H1 (cell line): Measurements from ENCODE around the gene BRD1. TPM values are rescaled to one million over a fixed set of nuclear protein-coding genes. Genes with fewer than 3 reads are reported as not detected.

ENCODE experiments used
- CTCF ChIA-PET: fragments of 300-600 bp; sonication (Branson Sonifier 250); formaldehyde crosslinking; loops from one replicate; lab custom pipeline; 2021; ENCODE audit not compliant: partially characterized antibody; lab: Charles Lee
- POLR2A ChIA-PET: fragments of 300-600 bp; sonication (Branson Sonifier 250); formaldehyde crosslinking; loops from one replicate; lab custom pipeline; 2021; ENCODE audit warnings: inconsistent platforms; ENCODE audit not compliant: partially characterized antibody; lab: Charles Lee
- DNase-seq, 2 experiments: peaks; one replicate each; pipeline versions ENCODE4 v3.0.0 to v3.0.0-alpha.2; 2010 to 2022; ENCODE audit warnings: low spot score in 2 of 2, low read depth in 1 of 2, mixed read lengths in 1 of 2
- FAIRE-seq: peaks from 2 replicates; lab custom pipeline; 2011; peaks lifted over from hg19 to GRCh38; lab: Jason Lieb, UNC
- H2AFZ ChIP-seq: 2 replicates; pipeline ENCODE4 v1.8.1; 2012; ENCODE audit warnings: low read length, inconsistent platforms
- H2AK5ac ChIP-seq: 2 replicates; pipeline ENCODE4 v1.6.1; 2013; ENCODE audit warnings: low read depth, low read length
- H2BK120ac ChIP-seq: replicated peaks from 2 replicates; pipeline ENCODE3; 2013; ENCODE audit warnings: low read depth, low read length, inconsistent platforms
- H2BK12ac ChIP-seq: 2 replicates; pipeline ENCODE4 v1.6.1; 2013; ENCODE audit warnings: low read depth, low read length
- H2BK15ac ChIP-seq: 2 replicates; pipeline ENCODE4 v1.6.1; 2013; ENCODE audit warnings: low read length
- H2BK20ac ChIP-seq: 2 replicates; pipeline ENCODE4 v1.6.1; 2013; ENCODE audit warnings: low read length
- H2BK5ac ChIP-seq: 2 replicates; pipeline ENCODE4 v1.6.1; 2013; ENCODE audit warnings: low read depth, low read length
- H3K14ac ChIP-seq: 2 replicates; pipeline ENCODE4 v1.6.1; 2013; ENCODE audit warnings: inconsistent platforms; ENCODE audit not compliant: insufficient read length
- H3K18ac ChIP-seq: 2 replicates; pipeline ENCODE4 v1.6.1; 2013; ENCODE audit warnings: low read length; ENCODE audit errors: extremely low read depth
- H3K23ac ChIP-seq: 2 replicates; pipeline ENCODE4 v1.6.1; 2013; ENCODE audit warnings: inconsistent platforms; ENCODE audit not compliant: insufficient read length
- H3K23me2 ChIP-seq: 2 replicates; pipeline ENCODE4 v1.6.1; 2013; ENCODE audit warnings: low read depth, low read length
- H3K27ac ChIP-seq: 2 replicates; pipeline ENCODE4 v1.6.1; 2011; ENCODE audit warnings: low read depth, low read length, inconsistent platforms
- H3K27me3 ChIP-seq, 4 experiments: replicated peaks in 1 of 4; 1 replicate in 1 of 4; 2 replicates in 3 of 4; pipeline versions ENCODE4 v1.6.1 to v1.8.1; 2011 to 2013; ENCODE audit warnings: low read length in 3 of 4, mild to moderate bottlenecking in 3 of 4, inconsistent platforms in 2 of 4, mixed read lengths in 2 of 4, moderate library complexity in 1 of 4; ENCODE audit not compliant: control insufficient read depth in 3 of 4, insufficient read depth in 3 of 4; ENCODE audit errors: extremely low read depth in 1 of 4
- H3K36me3 ChIP-seq, 4 experiments: 2 replicates each; pipeline versions ENCODE4 v1.6.1 to v1.8.1; 2011 to 2013; ENCODE audit warnings: mild to moderate bottlenecking in 4 of 4, low read length in 3 of 4, moderate library complexity in 2 of 4, control low read depth in 1 of 4, inconsistent platforms in 1 of 4; ENCODE audit not compliant: insufficient read depth in 4 of 4, control insufficient read depth in 2 of 4
- H3K4ac ChIP-seq: replicated peaks from 2 replicates; pipeline ENCODE3; 2013; ENCODE audit warnings: low read length, low read depth, mixed read lengths, inconsistent platforms; ENCODE audit not compliant: insufficient read length
- H3K4me1 ChIP-seq, 4 experiments: replicated peaks in 1 of 4; 1 replicate in 1 of 4; 2 replicates in 3 of 4; pipeline versions ENCODE4 v1.6.1 to v1.8.1; 2011 to 2013; ENCODE audit warnings: low read length in 3 of 4, inconsistent platforms in 2 of 4, mixed read lengths in 1 of 4; ENCODE audit not compliant: insufficient read depth in 4 of 4, control insufficient read depth in 3 of 4
- H3K4me2 ChIP-seq, 2 experiments: 2 replicates each; pipeline versions ENCODE4 v1.6.1 to v1.8.1; 2011 to 2013; ENCODE audit warnings: low read depth in 2 of 2, low read length in 2 of 2, control low read depth in 1 of 2, inconsistent platforms in 1 of 2, mild to moderate bottlenecking in 1 of 2; ENCODE audit not compliant: insufficient read depth in 1 of 2
- H3K4me3 ChIP-seq, 4 experiments: fragments of 200-600, 300-600 bp in 1 of 4; sonication (generic), shearing (Covaris generic), sonication (Bioruptor Twin) in 1 of 4; 2 replicates each; pipeline versions ENCODE4 v1.5.1 to v1.8.1; 2011 to 2016; ENCODE audit warnings: low read length in 4 of 4, low read depth in 3 of 4, control low read depth in 2 of 4, inconsistent platforms in 2 of 4, mild to moderate bottlenecking in 2 of 4, mixed read lengths in 1 of 4, moderate library complexity in 1 of 4; ENCODE audit not compliant: insufficient read depth in 2 of 4; ENCODE audit errors: extremely low read depth in 1 of 4
- H3K56ac ChIP-seq: replicated peaks from 2 replicates; pipeline ENCODE3; 2013; ENCODE audit warnings: low read depth, mild to moderate bottlenecking, mixed read lengths, low read length, inconsistent platforms; ENCODE audit not compliant: insufficient read length
- H3K79me1 ChIP-seq: 2 replicates; pipeline ENCODE4 v1.6.1; 2013; ENCODE audit warnings: low read depth, low read length, control low read depth
- H3K79me2 ChIP-seq, 2 experiments: 2 replicates each; pipeline versions ENCODE4 v1.6.1 to v1.8.1; 2012 to 2013; ENCODE audit warnings: low read length in 2 of 2, mild to moderate bottlenecking in 2 of 2, inconsistent platforms in 1 of 2; ENCODE audit not compliant: insufficient read depth in 2 of 2, control insufficient read depth in 1 of 2
- H3K9ac ChIP-seq, 4 experiments: replicated peaks in 1 of 4; 1 replicate in 1 of 4; 2 replicates in 3 of 4; pipeline versions ENCODE4 v1.6.1 to v1.8.1; 2011 to 2013; ENCODE audit warnings: low read depth in 3 of 4, low read length in 3 of 4, control low read depth in 2 of 4, mild to moderate bottlenecking in 2 of 4, moderate library complexity in 2 of 4, inconsistent platforms in 1 of 4; ENCODE audit errors: extremely low read depth in 1 of 4
- H3K9me3 ChIP-seq, 2 experiments: 2 replicates each; pipeline versions ENCODE4 v1.6.1 to v1.8.1; 2012 to 2013; ENCODE audit warnings: mild to moderate bottlenecking in 2 of 2, moderate library complexity in 2 of 2, control low read depth in 1 of 2, inconsistent platforms in 1 of 2, low read depth in 1 of 2, low read length in 1 of 2, mixed read lengths in 1 of 2; ENCODE audit not compliant: insufficient read depth in 2 of 2
- H4K20me1 ChIP-seq, 2 experiments: replicated peaks in 1 of 2; 2 replicates each; pipeline versions ENCODE3 to v1.8.1; 2011 to 2013; ENCODE audit warnings: inconsistent platforms in 2 of 2, low read length in 2 of 2, mild to moderate bottlenecking in 1 of 2; ENCODE audit not compliant: insufficient read depth in 2 of 2, control insufficient read depth in 1 of 2
- H4K5ac ChIP-seq: 2 replicates; pipeline ENCODE4 v1.6.1; 2013; ENCODE audit warnings: low read length, low read depth, mixed read lengths, inconsistent platforms; ENCODE audit not compliant: insufficient read length
- H4K8ac ChIP-seq: 2 replicates; pipeline ENCODE4 v1.8.0; 2013; ENCODE audit warnings: mild to moderate bottlenecking, moderate library complexity, low read length, inconsistent platforms; ENCODE audit not compliant: insufficient read depth; ENCODE audit errors: extremely low read depth
- H4K91ac ChIP-seq: replicated peaks from 2 replicates; pipeline ENCODE3; 2013; ENCODE audit warnings: low read length, mixed read lengths, inconsistent platforms; ENCODE audit not compliant: insufficient read length
- CTBP2 ChIP-seq: IDR thresholded peaks from 2 replicates; pipeline ENCODE4 v1.7.0; 2011; ENCODE audit warnings: borderline replicate concordance, mild to moderate bottlenecking, moderate library complexity, mixed read lengths, low read length; ENCODE audit not compliant: insufficient read depth, insufficient read length
- CTCF ChIP-seq, 3 experiments: IDR thresholded peaks; 1 replicate in 2 of 3; 2 replicates in 1 of 3; pipeline versions ENCODE4 v1.5.1 to v1.6.1; 2011; ENCODE audit warnings: low read length in 3 of 3, mild to moderate bottlenecking in 3 of 3, inconsistent platforms in 2 of 3, low read depth in 1 of 3, moderate library complexity in 1 of 3; ENCODE audit not compliant: insufficient read depth in 1 of 3; ENCODE audit errors: control extremely low read depth in 1 of 3
- HDAC6 ChIP-seq: IDR thresholded peaks from one replicate; pipeline ENCODE4 v1.7.1; 2012; ENCODE audit warnings: low read depth, mild to moderate bottlenecking, inconsistent platforms, low read length, moderate library complexity
- KDM4A ChIP-seq: IDR thresholded peaks from one replicate; pipeline ENCODE4 v1.7.1; 2012; ENCODE audit warnings: low read depth, mild to moderate bottlenecking, moderate library complexity, low read length, inconsistent platforms; ENCODE audit not compliant: severe bottlenecking
- POLR2A ChIP-seq, 2 experiments: IDR thresholded peaks; 1 replicate in 1 of 2; 2 replicates in 1 of 2; pipeline ENCODE4 v1.6.1; 2011; ENCODE audit warnings: low read depth in 2 of 2, low read length in 2 of 2, mild to moderate bottlenecking in 2 of 2; ENCODE audit errors: control extremely low read depth in 1 of 2
- RNF2 ChIP-seq: fragments of 200-900, 300-1000 bp; sonication (generic); IDR thresholded peaks from 2 replicates; pipeline ENCODE4 v1.7.1; 2016; ENCODE audit warnings: borderline replicate concordance, low read depth, mild to moderate bottlenecking, antibody characterized with exemption, low read length; ENCODE audit not compliant: poor library complexity, severe bottlenecking; ENCODE audit errors: missing control alignments
- SP1 ChIP-seq: IDR thresholded peaks from 2 replicates; pipeline ENCODE4 v1.6.1; 2011; ENCODE audit warnings: low read depth, low read length
- TCF12 ChIP-seq: IDR thresholded peaks from 2 replicates; pipeline ENCODE4 v1.6.1; 2011; ENCODE audit warnings: low read depth, mild to moderate bottlenecking, low read length
- WGBS, 2 experiments: shearing (Covaris generic) in 1 of 2; methylation state at CpG; one replicate each; pipeline versions ENCODE4 v1.1.6 to v1.1.7; 2013 to 2015; ENCODE audit warnings: low lambda C conversion rate in 2 of 2, mixed read lengths in 2 of 2, inconsistent platforms in 1 of 2, low coverage in 1 of 2, missing lambda C conversion rate in 1 of 2; ENCODE audit not compliant: insufficient replicate concordance in 2 of 2, insufficient coverage in 1 of 2, insufficient read length in 1 of 2; ENCODE audit errors: extremely low coverage in 1 of 2, missing lambda C conversion rate in 1 of 2; 5-methylcytosine and 5-hydroxymethylcytosine counted together
- polyA plus RNA-seq, 7 experiments: library from polyadenylated mRNA; depleted of rRNA in 3 of 7; stranded (reverse) in 5 of 7; unstranded in 2 of 7; fragments of >200 nt in 5 of 7; fragments of 200-250 nt in 2 of 7; gene quantifications; 1 replicate in 5 of 7; 2 replicates in 1 of 7; 4 replicates in 1 of 7; pipeline versions ENCODE4 v1.2.1 to v1.2.3, GENCODE V29; 2011 to 2013; ENCODE audit warnings: missing spikeins in 2 of 7, mixed read lengths in 2 of 7
- total RNA-seq: library from RNA; stranded (reverse); fragmentation: NEBNext Ultra II Directional; extraction: Animal tissue kit (Norgen Biotek cat#: 25700); gene quantifications from 2 replicates; pipeline ENCODE4 v1.2.1, GENCODE V29; 2021

The BRD1 gene
- total and polyA plus RNA-seq, 2 of the 8 experiments (the other 6 are each of a cell fraction or from before 2014, with no cell fraction given) = 6.8 to 34.0 TPM

DNA sequence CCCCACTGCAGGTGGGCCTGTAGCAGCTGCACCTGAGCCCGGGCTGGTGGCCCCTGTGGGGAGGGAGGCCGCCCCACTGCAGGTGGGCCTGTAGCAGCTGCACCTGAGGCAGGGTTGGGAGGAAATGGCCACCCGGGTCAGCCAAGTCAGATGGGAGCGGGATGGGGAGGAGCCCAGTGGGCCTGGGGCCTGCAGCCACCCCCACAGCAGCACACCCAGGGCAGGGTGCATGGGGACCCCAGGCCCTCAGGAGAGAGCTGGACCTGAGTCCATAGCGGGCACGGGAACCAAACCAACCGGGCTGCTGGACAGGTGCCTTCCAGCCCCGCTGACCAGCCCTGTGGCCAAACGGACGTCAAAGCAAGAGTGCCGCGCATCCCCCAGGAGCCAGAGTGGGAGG is 61.7 kb downstream of the BRD1 start:
- Histone ChIP-seq H2AK5ac (no peak overlapping the region), H3K9ac (no peak overlapping the region), H2BK12ac (no peak overlapping the region), H3K23ac (no peak overlapping the region), H3K23me2 (peaks cover under 1% of the 10 kb centered on the region; the same call in 1 of the 2 replicates), H3K4me2 (no peak overlapping the region), H3K79me2 (no peaks in the 10 kb centered on the region), H2AFZ (no peak overlapping the region), H3K27ac (no peak overlapping the region), H3K9me3 (peaks cover 5 to 8% of the 10 kb centered on the region in 2 experiments; a peak in 2 of 4 replicates), H3K14ac (no peak overlapping the region), H3K27me3 (no peaks in the 10 kb centered on the region; a peak in 1 of 7 replicates), H3K79me1 (no peaks in the 10 kb centered on the region), H3K56ac (no peak overlapping the region), H2BK5ac (no peak overlapping the region), H3K36me3 (no peaks in the 10 kb centered on the region), H3K4me1 (peaks cover 0 to 3% (median 0%) of the 10 kb centered on the region in 4 experiments; a peak in 3 of 7 replicates), H4K20me1 (peaks cover 0 to 2% of the 10 kb centered on the region in 2 experiments), H3K4me3 (no peak overlapping the region), H2BK15ac (no peak overlapping the region), H2BK120ac (no peak overlapping the region), H4K8ac (no peak overlapping the region), H4K5ac (no peak overlapping the region), H3K4ac (no peak overlapping the region), H4K91ac (no peak overlapping the region), H2BK20ac (no peak overlapping the region), H3K18ac (no peak overlapping the region)
- no peak for FAIRE-seq
- TF ChIP-seq RNF2 (no peak), SP1 (no peak), TCF12 (no peak), HDAC6 (no peak), CTCF (IDR thresholded peaks at IDR 0.05; ENCODE audit: control extremely low read depth in 1 of 3, insufficient read depth in 1 of 3, low read depth in 1 of 3, low read length in 3 of 3) (no peak), KDM4A (no peak), POLR2A (IDR thresholded peaks at IDR 0.05; ENCODE audit: control extremely low read depth in 1 of 2, low read depth in 2 of 2, low read length in 2 of 2) (no peak), CTBP2 (no peak)
- CTCF ChIA-PET = interaction anchor here (0.8 to 1.9 kb wide), 5 partner anchors 9 to 485 kb away, joined by 3 to 9 read pairs (median 4); no protein-coding TSS in a partner anchor
- POLR2A ChIA-PET = no interaction called here
- DNase-seq = peak in 1 of 2 experiments; percentile 35
- 86% methylated on average over 11 of the region's 12 CpGs; no CpG with 5 or more reads in 1 of the 2 experiments for WGBS, 2 experiments
